SJCRH30 (cell line): ENCODE results near the gene TTC13. TPM values are rescaled to one million over a fixed set of nuclear protein-coding genes. Genes with fewer than 3 reads are reported as not detected.

Experiments
- DNase-seq, 2 experiments: peaks; one replicate each; pipeline ENCODE4 v3.0.0-alpha.2; 2015 to 2020
- H3K27ac ChIP-seq: fragments of 250-450 bp; sonication (Bioruptor Pico); 2 replicates; pipeline ENCODE4 v1.5.1; 2020; ENCODE audit warnings: mild to moderate bottlenecking, moderate library complexity
- H3K27me3 ChIP-seq: fragments of 250-450 bp; sonication (Bioruptor Pico); 2 replicates; pipeline ENCODE4 v1.5.1; 2020; ENCODE audit warnings: mild to moderate bottlenecking, moderate library complexity
- H3K36me3 ChIP-seq: fragments of 250-450 bp; sonication (Bioruptor Pico); 2 replicates; pipeline ENCODE4 v1.5.1; 2020; ENCODE audit warnings: mild to moderate bottlenecking, moderate library complexity
- H3K4me1 ChIP-seq: fragments of 250-450 bp; sonication (Bioruptor Pico); 2 replicates; pipeline ENCODE4 v1.5.1; 2020; ENCODE audit warnings: mild to moderate bottlenecking, moderate library complexity
- H3K4me3 ChIP-seq: fragments of 250-450 bp; sonication (Bioruptor Pico); 2 replicates; pipeline ENCODE4 v1.5.1; 2020; ENCODE audit warnings: mild to moderate bottlenecking, moderate library complexity
- H3K9me3 ChIP-seq: fragments of 250-450 bp; sonication (Bioruptor Pico); replicated peaks from 2 replicates; pipeline ENCODE4 v1.5.1; 2020; ENCODE audit warnings: mild to moderate bottlenecking, moderate library complexity
- total RNA-seq: library from RNA; depleted of rRNA; stranded (reverse); fragments of >200 nt; shearing (Covaris generic); gene quantifications from 2 replicates; pipeline ENCODE4 v1.2.3, GENCODE V29; 2014

Gene TTC13
- total RNA-seq, 1 experiment from 2014 or later, result 16.4 TPM

GRCh38 chr1:230869500-230869899 is 109.2 kb downstream of the TTC13 start:
- Histone ChIP-seq H3K27ac (peak overlapping the region; percentile 95), H3K4me3 (peak overlapping the region; percentile 67), H3K36me3 (no peaks in the 10 kb centered on the region), H3K27me3 (no peaks in the 10 kb centered on the region), H3K4me1 (peaks cover 3% of the 10 kb centered on the region; the same call in 1 of the 2 replicates), H3K9me3 (no peaks in the 10 kb centered on the region)
- DNase-seq, result no peak

- Histone ChIP-seq H3K27me3 (no peaks in the 10 kb centered on the region), H3K9me3 (no peaks in the 10 kb centered on the region), H3K4me3 (peak overlapping the region; percentile 67), H3K27ac (peak overlapping the region; percentile 95), H3K4me1 (peaks cover 3% of the 10 kb centered on the region; the same call in 1 of the 2 replicates), H3K36me3 (no peaks in the 10 kb centered on the region)
- peak; percentile 70 to 79 for DNase-seq
Observed at GRCh38 chr1:230868736-230869385, 109.8 kb downstream of the TTC13 start.

GRCh38 chr1:230867903-230868735 is 110.5 kb downstream of the TTC13 start, which contains the start of gene C1orf198:
TSS of gene C1orf198 (minus strand) at chr1:230868521. CDS start at chr1:230868512, 9 bp downstream.
- Histone ChIP-seq H3K9me3 (no peaks in the 10 kb centered on the region), H3K27me3 (no peaks in the 10 kb centered on the region), H3K36me3 (no peaks in the 10 kb centered on the region), H3K4me1 (peaks cover 3% of the 10 kb centered on the region; the same call in 1 of the 2 replicates), H3K27ac (peak within 1 kb of the TSS; percentile 95), H3K4me3 (peak within 1 kb of the TSS; percentile 98)
- peak; percentile 77 to 78 for DNase-seq

- no peak overlapping the region for H3K27ac ChIP-seq
- no peaks in the 10 kb centered on the region for H3K27me3 ChIP-seq
- H3K36me3 ChIP-seq, result no peaks in the 10 kb centered on the region
- peaks cover 3% of the 10 kb centered on the region; the same call in 1 of the 2 replicates for H3K4me1 ChIP-seq
- DNase-seq, result no peak
- no peaks in the 10 kb centered on the region for H3K9me3 ChIP-seq
- peak overlapping the region; percentile 98 for H3K4me3 ChIP-seq
Observed at GRCh38 chr1:230867101-230867902, 111.4 kb downstream of the TTC13 start.

GRCh38 chr1:230866171-230867070 is 112.2 kb downstream of the TTC13 start:
- H3K9me3 ChIP-seq, result no peaks in the 10 kb centered on the region
- H3K4me1 ChIP-seq, result peaks cover 3% of the 10 kb centered on the region; the same call in 1 of the 2 replicates
- no peak overlapping the region for H3K27ac ChIP-seq
- no peak for DNase-seq
- H3K4me3 ChIP-seq, result peak overlapping the region; percentile 98; the same call in 1 of the 2 replicates
- H3K27me3 ChIP-seq, result no peaks in the 10 kb centered on the region
- 0 out of 2 replicates have a peak, but pooled peaks cover 2% of the 10 kb centered on the region for H3K36me3 ChIP-seq

- H3K36me3 ChIP-seq, result peaks cover 5% of the 10 kb centered on the region; the same call in 1 of the 2 replicates
- H3K4me3 ChIP-seq, result no peak overlapping the region
- no peaks in the 10 kb centered on the region for H3K9me3 ChIP-seq
- peaks cover 3% of the 10 kb centered on the region; the same call in 1 of the 2 replicates for H3K4me1 ChIP-seq
- no peak overlapping the region for H3K27ac ChIP-seq
- H3K27me3 ChIP-seq, result no peaks in the 10 kb centered on the region
- no peak for DNase-seq
Observed at GRCh38 chr1:230865062-230865817, 113.4 kb downstream of the TTC13 start.

- no peak for DNase-seq
- H3K4me3 ChIP-seq, result no peak overlapping the region
Observed at GRCh38 chr1:230864441-230864840, 114.2 kb downstream of the TTC13 start.

GRCh38 chr1:230863449-230863848 is 115.2 kb downstream of the TTC13 start:
- H3K4me1 ChIP-seq, result peaks cover 3% of the 10 kb centered on the region; the same call in 1 of the 2 replicates
- H3K36me3 ChIP-seq, result peaks cover 5% of the 10 kb centered on the region; the same call in 1 of the 2 replicates
- no peak overlapping the region for H3K4me3 ChIP-seq
- H3K9me3 ChIP-seq, result no peaks in the 10 kb centered on the region
- no peak for DNase-seq
- H3K27ac ChIP-seq, result no peak overlapping the region
- H3K27me3 ChIP-seq, result no peaks in the 10 kb centered on the region

More at GRCh38 chr1:230864441-230864840, 114.2 kb downstream of the TTC13 start:
- H3K36me3 ChIP-seq, result peaks cover 5% of the 10 kb centered on the region; the same call in 1 of the 2 replicates
- H3K27me3 ChIP-seq, result no peaks in the 10 kb centered on the region
- H3K4me1 ChIP-seq, result no peaks in the 10 kb centered on the region; the same call in 1 of the 2 replicates
- no peaks in the 10 kb centered on the region for H3K9me3 ChIP-seq
- no peak overlapping the region for H3K27ac ChIP-seq

- H3K27ac ChIP-seq, result no peak overlapping the region
- no peaks in the 10 kb centered on the region for H3K9me3 ChIP-seq
- H3K4me1 ChIP-seq, result peaks cover 4% of the 10 kb centered on the region; the same call in 1 of the 2 replicates
- H3K4me3 ChIP-seq, result no peak overlapping the region
- H3K27me3 ChIP-seq, result no peaks in the 10 kb centered on the region
- H3K36me3 ChIP-seq, result peaks cover 5% of the 10 kb centered on the region; the same call in 1 of the 2 replicates
- no peak for DNase-seq
Observed at GRCh38 chr1:230861970-230862595, 116.6 kb downstream of the TTC13 start.

GRCh38 chr1:230861489-230861888 is 117.2 kb downstream of the TTC13 start:
- DNase-seq, result no peak
- Histone ChIP-seq H3K27me3 (no peaks in the 10 kb centered on the region), H3K27ac (no peak overlapping the region), H3K4me3 (no peak overlapping the region), H3K36me3 (peaks cover 5% of the 10 kb centered on the region; the same call in 1 of the 2 replicates), H3K4me1 (peaks cover 4% of the 10 kb centered on the region; the same call in 1 of the 2 replicates), H3K9me3 (no peaks in the 10 kb centered on the region)

- H3K4me3 ChIP-seq, result no peak overlapping the region
- H3K27me3 ChIP-seq, result no peaks in the 10 kb centered on the region
- H3K36me3 ChIP-seq, result peaks cover 5% of the 10 kb centered on the region; the same call in 1 of the 2 replicates
- peaks cover 4% of the 10 kb centered on the region; the same call in 1 of the 2 replicates for H3K4me1 ChIP-seq
- no peak overlapping the region for H3K27ac ChIP-seq
- no peak for DNase-seq
- no peaks in the 10 kb centered on the region for H3K9me3 ChIP-seq
Observed at GRCh38 chr1:230860617-230861384, 117.9 kb downstream of the TTC13 start.
